Measurements from ENCODE around the gene C10orf67.
"Not testable (repeated sequence)": the region's sequence is repeated elsewhere in the genome, so short reads cannot be mapped to it uniquely, and the experiment has no call there.

DNA sequence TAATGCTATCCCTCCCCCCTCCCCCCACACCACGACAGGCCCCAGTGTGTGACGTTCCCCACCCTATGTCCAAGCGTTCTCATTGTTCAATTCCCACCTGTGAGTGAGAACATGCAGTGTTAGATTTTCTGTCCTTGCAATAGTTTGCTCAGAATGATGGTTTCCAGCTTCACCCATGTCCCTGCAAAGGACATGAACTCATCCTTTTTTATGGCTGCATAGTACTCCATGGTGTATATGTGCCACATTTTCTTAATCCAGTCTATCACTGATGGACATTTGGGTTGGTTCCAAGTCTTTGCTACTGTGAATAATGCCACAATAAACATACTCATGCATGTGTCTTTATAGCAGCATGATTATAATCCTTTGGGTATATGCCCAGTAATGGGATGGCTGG is 42.9 kb upstream of the C10orf67 start:
- not testable (repeated sequence) for TF ChIP-seq GABPA, POLR2AphosphoS5 (IDR thresholded peaks at IDR 0.05; ENCODE audit: low read depth)

All from HL-60 (cell line).